H1 (cell line): ENCODE measurements around the gene KRT13. TPM values are rescaled to one million over a fixed set of nuclear protein-coding genes. Genes with fewer than 3 reads are reported as not detected.

Experiments
- CTCF ChIA-PET: fragments of 300-600 bp; sonication (Branson Sonifier 250); formaldehyde crosslinking; loops from one replicate; lab custom pipeline; 2021; ENCODE audit not compliant: partially characterized antibody; lab: Charles Lee
- POLR2A ChIA-PET: fragments of 300-600 bp; sonication (Branson Sonifier 250); formaldehyde crosslinking; loops from one replicate; lab custom pipeline; 2021; ENCODE audit warnings: inconsistent platforms; ENCODE audit not compliant: partially characterized antibody; lab: Charles Lee
- DNase-seq, 2 experiments: peaks; one replicate each; pipeline versions ENCODE4 v3.0.0 to v3.0.0-alpha.2; 2010 to 2022; ENCODE audit warnings: low spot score in 2 of 2, low read depth in 1 of 2, mixed read lengths in 1 of 2
- FAIRE-seq: peaks from 2 replicates; lab custom pipeline; 2011; peaks lifted over from hg19 to GRCh38; lab: Jason Lieb, UNC
- H2AFZ ChIP-seq: 2 replicates; pipeline ENCODE4 v1.8.1; 2012; ENCODE audit warnings: low read length, inconsistent platforms
- H2AK5ac ChIP-seq: 2 replicates; pipeline ENCODE4 v1.6.1; 2013; ENCODE audit warnings: low read depth, low read length
- H2BK120ac ChIP-seq: replicated peaks from 2 replicates; pipeline ENCODE3; 2013; ENCODE audit warnings: low read depth, low read length, inconsistent platforms
- H2BK12ac ChIP-seq: 2 replicates; pipeline ENCODE4 v1.6.1; 2013; ENCODE audit warnings: low read depth, low read length
- H2BK15ac ChIP-seq: 2 replicates; pipeline ENCODE4 v1.6.1; 2013; ENCODE audit warnings: low read length
- H2BK20ac ChIP-seq: 2 replicates; pipeline ENCODE4 v1.6.1; 2013; ENCODE audit warnings: low read length
- H2BK5ac ChIP-seq: 2 replicates; pipeline ENCODE4 v1.6.1; 2013; ENCODE audit warnings: low read depth, low read length
- H3K14ac ChIP-seq: 2 replicates; pipeline ENCODE4 v1.6.1; 2013; ENCODE audit warnings: inconsistent platforms; ENCODE audit not compliant: insufficient read length
- H3K18ac ChIP-seq: 2 replicates; pipeline ENCODE4 v1.6.1; 2013; ENCODE audit warnings: low read length; ENCODE audit errors: extremely low read depth
- H3K23ac ChIP-seq: 2 replicates; pipeline ENCODE4 v1.6.1; 2013; ENCODE audit warnings: inconsistent platforms; ENCODE audit not compliant: insufficient read length
- H3K23me2 ChIP-seq: 2 replicates; pipeline ENCODE4 v1.6.1; 2013; ENCODE audit warnings: low read depth, low read length
- H3K27ac ChIP-seq: 2 replicates; pipeline ENCODE4 v1.6.1; 2011; ENCODE audit warnings: low read depth, low read length, inconsistent platforms
- H3K27me3 ChIP-seq, 4 experiments: replicated peaks in 1 of 4; 1 replicate in 1 of 4; 2 replicates in 3 of 4; pipeline versions ENCODE4 v1.6.1 to v1.8.1; 2011 to 2013; ENCODE audit warnings: low read length in 3 of 4, mild to moderate bottlenecking in 3 of 4, inconsistent platforms in 2 of 4, mixed read lengths in 2 of 4, moderate library complexity in 1 of 4; ENCODE audit not compliant: control insufficient read depth in 3 of 4, insufficient read depth in 3 of 4; ENCODE audit errors: extremely low read depth in 1 of 4
- H3K36me3 ChIP-seq, 4 experiments: 2 replicates each; pipeline versions ENCODE4 v1.6.1 to v1.8.1; 2011 to 2013; ENCODE audit warnings: mild to moderate bottlenecking in 4 of 4, low read length in 3 of 4, moderate library complexity in 2 of 4, control low read depth in 1 of 4, inconsistent platforms in 1 of 4; ENCODE audit not compliant: insufficient read depth in 4 of 4, control insufficient read depth in 2 of 4
- H3K4ac ChIP-seq: replicated peaks from 2 replicates; pipeline ENCODE3; 2013; ENCODE audit warnings: low read length, low read depth, mixed read lengths, inconsistent platforms; ENCODE audit not compliant: insufficient read length
- H3K4me1 ChIP-seq, 4 experiments: replicated peaks in 1 of 4; 1 replicate in 1 of 4; 2 replicates in 3 of 4; pipeline versions ENCODE4 v1.6.1 to v1.8.1; 2011 to 2013; ENCODE audit warnings: low read length in 3 of 4, inconsistent platforms in 2 of 4, mixed read lengths in 1 of 4; ENCODE audit not compliant: insufficient read depth in 4 of 4, control insufficient read depth in 3 of 4
- H3K4me2 ChIP-seq, 2 experiments: 2 replicates each; pipeline versions ENCODE4 v1.6.1 to v1.8.1; 2011 to 2013; ENCODE audit warnings: low read depth in 2 of 2, low read length in 2 of 2, control low read depth in 1 of 2, inconsistent platforms in 1 of 2, mild to moderate bottlenecking in 1 of 2; ENCODE audit not compliant: insufficient read depth in 1 of 2
- H3K4me3 ChIP-seq, 4 experiments: fragments of 200-600, 300-600 bp in 1 of 4; sonication (generic), shearing (Covaris generic), sonication (Bioruptor Twin) in 1 of 4; 2 replicates each; pipeline versions ENCODE4 v1.5.1 to v1.8.1; 2011 to 2016; ENCODE audit warnings: low read length in 4 of 4, low read depth in 3 of 4, control low read depth in 2 of 4, inconsistent platforms in 2 of 4, mild to moderate bottlenecking in 2 of 4, mixed read lengths in 1 of 4, moderate library complexity in 1 of 4; ENCODE audit not compliant: insufficient read depth in 2 of 4; ENCODE audit errors: extremely low read depth in 1 of 4
- H3K56ac ChIP-seq: replicated peaks from 2 replicates; pipeline ENCODE3; 2013; ENCODE audit warnings: low read depth, mild to moderate bottlenecking, mixed read lengths, low read length, inconsistent platforms; ENCODE audit not compliant: insufficient read length
- H3K79me1 ChIP-seq: 2 replicates; pipeline ENCODE4 v1.6.1; 2013; ENCODE audit warnings: low read depth, low read length, control low read depth
- H3K79me2 ChIP-seq, 2 experiments: 2 replicates each; pipeline versions ENCODE4 v1.6.1 to v1.8.1; 2012 to 2013; ENCODE audit warnings: low read length in 2 of 2, mild to moderate bottlenecking in 2 of 2, inconsistent platforms in 1 of 2; ENCODE audit not compliant: insufficient read depth in 2 of 2, control insufficient read depth in 1 of 2
- H3K9ac ChIP-seq, 4 experiments: replicated peaks in 1 of 4; 1 replicate in 1 of 4; 2 replicates in 3 of 4; pipeline versions ENCODE4 v1.6.1 to v1.8.1; 2011 to 2013; ENCODE audit warnings: low read depth in 3 of 4, low read length in 3 of 4, control low read depth in 2 of 4, mild to moderate bottlenecking in 2 of 4, moderate library complexity in 2 of 4, inconsistent platforms in 1 of 4; ENCODE audit errors: extremely low read depth in 1 of 4
- H3K9me3 ChIP-seq, 2 experiments: 2 replicates each; pipeline versions ENCODE4 v1.6.1 to v1.8.1; 2012 to 2013; ENCODE audit warnings: mild to moderate bottlenecking in 2 of 2, moderate library complexity in 2 of 2, control low read depth in 1 of 2, inconsistent platforms in 1 of 2, low read depth in 1 of 2, low read length in 1 of 2, mixed read lengths in 1 of 2; ENCODE audit not compliant: insufficient read depth in 2 of 2
- H4K20me1 ChIP-seq, 2 experiments: replicated peaks in 1 of 2; 2 replicates each; pipeline versions ENCODE3 to v1.8.1; 2011 to 2013; ENCODE audit warnings: inconsistent platforms in 2 of 2, low read length in 2 of 2, mild to moderate bottlenecking in 1 of 2; ENCODE audit not compliant: insufficient read depth in 2 of 2, control insufficient read depth in 1 of 2
- H4K5ac ChIP-seq: 2 replicates; pipeline ENCODE4 v1.6.1; 2013; ENCODE audit warnings: low read length, low read depth, mixed read lengths, inconsistent platforms; ENCODE audit not compliant: insufficient read length
- H4K8ac ChIP-seq: 2 replicates; pipeline ENCODE4 v1.8.0; 2013; ENCODE audit warnings: mild to moderate bottlenecking, moderate library complexity, low read length, inconsistent platforms; ENCODE audit not compliant: insufficient read depth; ENCODE audit errors: extremely low read depth
- H4K91ac ChIP-seq: replicated peaks from 2 replicates; pipeline ENCODE3; 2013; ENCODE audit warnings: low read length, mixed read lengths, inconsistent platforms; ENCODE audit not compliant: insufficient read length
- CHD2 ChIP-seq: IDR thresholded peaks from 2 replicates; pipeline ENCODE4 v1.6.1; 2012; ENCODE audit warnings: low read length, improper control_type of control experiment
- MAX ChIP-seq: IDR thresholded peaks from 2 replicates; pipeline ENCODE4 v1.6.1; 2012; ENCODE audit warnings: inconsistent platforms
- POLR2AphosphoS5 ChIP-seq: IDR thresholded peaks from 2 replicates; pipeline ENCODE4 v1.6.1; 2011; ENCODE audit warnings: low read depth, low read length
- RAD21 ChIP-seq, 2 experiments: IDR thresholded peaks in 1 of 2; conservative IDR thresholded peaks in 1 of 2; 2 replicates each; pipeline ENCODE4 v1.6.1; 2011; ENCODE audit warnings: low read depth in 2 of 2, low read length in 2 of 2, improper control_type of control experiment in 1 of 2, inconsistent platforms in 1 of 2, mild to moderate bottlenecking in 1 of 2, moderate library complexity in 1 of 2
- RNF2 ChIP-seq: fragments of 200-900, 300-1000 bp; sonication (generic); IDR thresholded peaks from 2 replicates; pipeline ENCODE4 v1.7.1; 2016; ENCODE audit warnings: borderline replicate concordance, low read depth, mild to moderate bottlenecking, antibody characterized with exemption, low read length; ENCODE audit not compliant: poor library complexity, severe bottlenecking; ENCODE audit errors: missing control alignments
- WGBS, 2 experiments: shearing (Covaris generic) in 1 of 2; methylation state at CpG; one replicate each; pipeline versions ENCODE4 v1.1.6 to v1.1.7; 2013 to 2015; ENCODE audit warnings: low lambda C conversion rate in 2 of 2, mixed read lengths in 2 of 2, inconsistent platforms in 1 of 2, low coverage in 1 of 2, missing lambda C conversion rate in 1 of 2; ENCODE audit not compliant: insufficient replicate concordance in 2 of 2, insufficient coverage in 1 of 2, insufficient read length in 1 of 2; ENCODE audit errors: extremely low coverage in 1 of 2, missing lambda C conversion rate in 1 of 2; 5-methylcytosine and 5-hydroxymethylcytosine counted together
- polyA plus RNA-seq, 7 experiments: library from polyadenylated mRNA; depleted of rRNA in 3 of 7; stranded (reverse) in 5 of 7; unstranded in 2 of 7; fragments of >200 nt in 5 of 7; fragments of 200-250 nt in 2 of 7; gene quantifications; 1 replicate in 5 of 7; 2 replicates in 1 of 7; 4 replicates in 1 of 7; pipeline versions ENCODE4 v1.2.1 to v1.2.3, GENCODE V29; 2011 to 2013; ENCODE audit warnings: missing spikeins in 2 of 7, mixed read lengths in 2 of 7
- total RNA-seq: library from RNA; stranded (reverse); fragmentation: NEBNext Ultra II Directional; extraction: Animal tissue kit (Norgen Biotek cat#: 25700); gene quantifications from 2 replicates; pipeline ENCODE4 v1.2.1, GENCODE V29; 2021
- TF ChIP-seq, protein P1 (sequence below), 3 experiments: IDR thresholded peaks; 1 replicate in 2 of 3; 2 replicates in 1 of 3; pipeline versions ENCODE4 v1.5.1 to v1.6.1; 2011; ENCODE audit warnings: low read length in 3 of 3, mild to moderate bottlenecking in 3 of 3, inconsistent platforms in 2 of 3, low read depth in 1 of 3, moderate library complexity in 1 of 3; ENCODE audit not compliant: insufficient read depth in 1 of 3; ENCODE audit errors: control extremely low read depth in 1 of 3
- TF ChIP-seq, protein P2 (sequence below): IDR thresholded peaks from 2 replicates; pipeline ENCODE4 v1.6.1; 2012; ENCODE audit warnings: inconsistent platforms

KRT13 gene
- total and polyA plus RNA-seq, 2 of the 8 experiments (the other 6 are each of a cell fraction or from before 2014, with no cell fraction given) = 0.09 TPM; not detected in 1

- Histone ChIP-seq H2BK120ac (no peak overlapping the region), H2AK5ac (no peak overlapping the region), H3K4me2 (no peak overlapping the region), H2BK12ac (peak overlapping the region; percentile 65; the same call in 1 of the 2 replicates), H3K4me3 (no peak overlapping the region), H3K23me2 (no peaks in the 10 kb centered on the region), H2BK5ac (no peak overlapping the region), H4K8ac (peak overlapping the region; percentile 52; the same call in 1 of the 2 replicates), H4K5ac (no peak overlapping the region), H4K91ac (no peak overlapping the region), H3K27me3 (peaks cover 0 to 12% (median 6%) of the 10 kb centered on the region in 4 experiments; a peak in 6 of 7 replicates), H3K18ac (no peak overlapping the region), H3K56ac (no peak overlapping the region), H3K14ac (no peak overlapping the region), H2AFZ (peak overlapping the region; percentile 72; the same call in 1 of the 2 replicates), H3K4me1 (no peaks in the 10 kb centered on the region; a peak in 2 of 7 replicates), H3K9me3 (no peaks in the 10 kb centered on the region), H2BK20ac (no peak overlapping the region), H2BK15ac (no peak overlapping the region), H3K79me1 (no peaks in the 10 kb centered on the region), H4K20me1 (no peaks in the 10 kb centered on the region), H3K9ac (no peak overlapping the region), H3K36me3 (no peaks in the 10 kb centered on the region), H3K79me2 (no peaks in the 10 kb centered on the region), H3K27ac (no peak overlapping the region), H3K23ac (no peak overlapping the region), H3K4ac (no peak overlapping the region)
- CTCF ChIA-PET = interaction anchor here (0.6 to 33.9 kb wide), 49 partner anchors 6 to 883 kb away, joined by 3 to 427 read pairs (median 4); partner anchors contain the start of genes KRT13, KRT15, KRT19 and KRT33B
- DNase-seq (peak; percentile 59 to 97), FAIRE-seq (no peak)
- WGBS, 2 experiments = 61% methylated on average over 27 of the region's 29 CpGs; no CpG with 5 or more reads in 1 of the 2 experiments
- POLR2A ChIA-PET = interaction anchor here (0.8 to 1.4 kb wide), 2 partner anchors 41 to 48 kb away, joined by 3 to 9 read pairs; partner anchors contain the start of gene KRT19
- TF ChIP-seq RAD21 (IDR thresholded peaks at IDR 0.05 in 1 of 2, conservative IDR thresholded peaks at IDR 0.05 in 1 of 2; ENCODE audit: low read depth in 2 of 2, low read length in 2 of 2) (peak; percentile 75 to 83), POLR2AphosphoS5 (no peak), CHD2 (0 out of 2 replicates have a peak, but pooled peaks have one; percentile 13), RNF2 (no peak), MAX (peak; percentile 94)
- TF ChIP-seq, protein P1, sequence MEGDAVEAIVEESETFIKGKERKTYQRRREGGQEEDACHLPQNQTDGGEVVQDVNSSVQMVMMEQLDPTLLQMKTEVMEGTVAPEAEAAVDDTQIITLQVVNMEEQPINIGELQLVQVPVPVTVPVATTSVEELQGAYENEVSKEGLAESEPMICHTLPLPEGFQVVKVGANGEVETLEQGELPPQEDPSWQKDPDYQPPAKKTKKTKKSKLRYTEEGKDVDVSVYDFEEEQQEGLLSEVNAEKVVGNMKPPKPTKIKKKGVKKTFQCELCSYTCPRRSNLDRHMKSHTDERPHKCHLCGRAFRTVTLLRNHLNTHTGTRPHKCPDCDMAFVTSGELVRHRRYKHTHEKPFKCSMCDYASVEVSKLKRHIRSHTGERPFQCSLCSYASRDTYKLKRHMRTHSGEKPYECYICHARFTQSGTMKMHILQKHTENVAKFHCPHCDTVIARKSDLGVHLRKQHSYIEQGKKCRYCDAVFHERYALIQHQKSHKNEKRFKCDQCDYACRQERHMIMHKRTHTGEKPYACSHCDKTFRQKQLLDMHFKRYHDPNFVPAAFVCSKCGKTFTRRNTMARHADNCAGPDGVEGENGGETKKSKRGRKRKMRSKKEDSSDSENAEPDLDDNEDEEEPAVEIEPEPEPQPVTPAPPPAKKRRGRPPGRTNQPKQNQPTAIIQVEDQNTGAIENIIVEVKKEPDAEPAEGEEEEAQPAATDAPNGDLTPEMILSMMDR (IDR thresholded peaks at IDR 0.05; ENCODE audit: control extremely low read depth in 1 of 3, insufficient read depth in 1 of 3, low read depth in 1 of 3, low read length in 3 of 3) = peak; percentile 90 to 98 (median 93)
- TF ChIP-seq, protein P2, sequence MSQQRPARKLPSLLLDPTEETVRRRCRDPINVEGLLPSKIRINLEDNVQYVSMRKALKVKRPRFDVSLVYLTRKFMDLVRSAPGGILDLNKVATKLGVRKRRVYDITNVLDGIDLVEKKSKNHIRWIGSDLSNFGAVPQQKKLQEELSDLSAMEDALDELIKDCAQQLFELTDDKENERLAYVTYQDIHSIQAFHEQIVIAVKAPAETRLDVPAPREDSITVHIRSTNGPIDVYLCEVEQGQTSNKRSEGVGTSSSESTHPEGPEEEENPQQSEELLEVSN = peak; percentile 89
Measured at GRCh38 chr17:41486809-41487530, 18.4 kb downstream of the KRT13 start.
